Activated CD8-positive, alpha-beta memory T cell treated with anti-CD3 and anti-CD28 coated beads, Interleukin-2, amount 50 U/mL, for 24 hours (primary cell): ENCODE measurements around the gene GPR157.
"Not testable (repeated sequence)": the region's sequence is repeated elsewhere in the genome, so short reads cannot be mapped to it uniquely, and the experiment has no call there.

ENCODE experiments used
- DNase-seq: peaks from one replicate; pipeline ENCODE4 v3.0.0-alpha.2; 2020; ENCODE audit errors: extremely low read depth

GPR157 gene

DNA sequence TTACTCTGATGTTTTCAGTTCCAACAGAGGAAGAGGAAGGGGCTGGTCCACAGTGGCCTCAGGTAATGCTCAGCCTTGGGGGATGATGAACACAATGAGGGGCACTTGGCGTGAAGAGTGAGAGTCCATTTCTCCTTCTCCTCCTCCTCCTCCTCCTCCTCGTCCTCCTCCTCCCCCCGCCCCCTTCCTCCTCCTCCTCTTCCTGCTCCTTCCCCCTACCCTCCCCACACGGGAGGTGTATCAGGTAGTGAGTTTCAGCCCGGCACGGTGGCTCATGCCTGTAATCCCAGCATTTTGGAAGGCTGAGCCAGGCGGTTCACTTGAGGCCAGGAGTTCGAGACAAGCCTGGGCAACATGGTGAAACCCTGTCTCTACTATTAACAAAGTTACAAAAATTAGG is 17.3 kb upstream of the GPR157 start:
- DNase-seq = no peak

DNA sequence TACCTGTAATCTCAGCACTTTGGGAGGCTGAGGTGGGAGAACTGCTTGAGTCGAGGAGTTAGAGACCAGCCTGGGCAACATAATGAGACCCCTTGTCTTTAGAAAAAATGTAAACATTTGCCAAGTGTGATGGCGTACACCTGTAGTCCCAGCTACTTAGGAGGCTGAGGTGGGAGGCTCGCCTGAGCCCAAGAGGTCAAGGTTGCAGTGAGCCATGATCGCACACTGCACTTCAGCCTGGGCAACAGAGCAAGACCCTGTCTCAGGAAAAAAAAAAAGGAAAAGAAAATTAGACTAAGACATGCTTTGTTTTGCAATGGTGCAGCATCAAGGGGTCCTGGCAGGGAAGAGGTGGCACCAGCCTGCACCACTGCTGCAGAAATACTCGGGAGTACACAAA is 16.8 kb upstream of the GPR157 start:
- no peak for DNase-seq

DNA sequence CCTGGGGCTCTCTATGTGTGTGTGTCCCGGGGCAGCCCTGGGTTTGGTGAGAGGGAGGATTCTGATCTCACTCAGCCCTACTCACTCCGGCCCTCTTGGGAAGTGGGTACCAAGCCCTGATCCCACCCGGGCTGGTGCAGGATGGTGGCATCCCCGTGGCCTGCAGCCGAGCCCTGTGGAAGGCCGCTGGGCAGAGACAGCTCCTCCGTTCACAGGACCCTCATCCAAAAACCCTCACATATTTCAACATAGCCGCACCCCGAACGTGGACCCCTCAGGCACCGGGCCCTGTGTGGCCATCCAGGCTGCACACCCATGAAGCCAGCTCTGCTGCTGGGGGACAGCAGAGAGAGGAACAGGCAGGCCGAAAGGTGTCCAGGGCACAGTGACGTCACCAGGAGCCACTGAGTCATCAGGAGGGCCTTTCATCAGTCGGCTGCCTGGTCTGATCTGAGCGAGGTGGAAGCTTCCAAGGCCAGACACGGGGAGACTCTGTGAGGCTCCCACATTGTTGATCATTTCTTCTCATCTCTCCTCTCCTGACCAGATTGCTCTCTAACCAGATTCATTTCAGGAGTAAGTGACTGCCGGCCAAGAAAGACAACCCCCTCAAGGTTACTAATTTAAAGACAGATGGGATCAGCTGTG is 16.2 kb upstream of the GPR157 start:
- DNase-seq = no peak

DNA sequence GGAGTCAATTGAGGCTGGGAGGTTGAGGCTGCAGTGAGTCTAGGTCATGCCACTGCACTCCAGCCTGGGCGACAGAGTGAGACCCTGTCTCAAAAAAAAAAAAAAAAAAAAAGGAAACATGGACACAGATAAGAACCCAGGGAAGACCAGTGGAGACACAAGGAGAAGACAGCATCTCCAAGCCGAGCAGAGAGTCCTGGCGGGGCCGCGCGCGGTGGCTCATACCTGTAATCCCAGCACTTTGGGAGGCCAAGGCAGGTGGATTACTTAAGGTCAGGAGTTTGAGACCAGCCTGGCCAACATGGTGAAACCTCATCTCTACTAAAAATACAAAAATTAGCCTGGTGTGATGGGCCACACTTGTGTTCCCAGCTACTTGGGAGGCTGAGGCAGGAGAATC is 15.6 kb upstream of the GPR157 start:
- not testable (repeated sequence) for DNase-seq

DNA sequence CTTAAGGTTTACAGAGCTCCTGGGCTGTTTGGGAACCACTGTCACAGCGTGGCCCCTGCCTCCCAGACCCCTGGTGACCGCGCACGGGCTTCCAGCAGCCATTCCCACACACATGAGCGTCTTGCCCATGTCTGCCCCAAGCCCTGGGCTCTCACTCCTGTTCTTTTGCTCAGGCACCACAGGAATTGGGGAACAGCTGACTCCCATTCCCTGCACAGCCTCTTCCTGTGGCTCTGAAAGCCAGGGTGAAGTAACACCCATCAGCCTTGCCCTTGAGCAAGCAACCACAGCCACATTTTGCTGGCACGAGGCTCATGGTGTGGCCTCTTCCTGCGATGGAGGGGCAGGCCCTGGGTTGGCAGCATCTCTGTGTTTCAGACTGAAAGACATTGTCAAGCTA is 14.3 kb upstream of the GPR157 start:
- no peak for DNase-seq

DNA sequence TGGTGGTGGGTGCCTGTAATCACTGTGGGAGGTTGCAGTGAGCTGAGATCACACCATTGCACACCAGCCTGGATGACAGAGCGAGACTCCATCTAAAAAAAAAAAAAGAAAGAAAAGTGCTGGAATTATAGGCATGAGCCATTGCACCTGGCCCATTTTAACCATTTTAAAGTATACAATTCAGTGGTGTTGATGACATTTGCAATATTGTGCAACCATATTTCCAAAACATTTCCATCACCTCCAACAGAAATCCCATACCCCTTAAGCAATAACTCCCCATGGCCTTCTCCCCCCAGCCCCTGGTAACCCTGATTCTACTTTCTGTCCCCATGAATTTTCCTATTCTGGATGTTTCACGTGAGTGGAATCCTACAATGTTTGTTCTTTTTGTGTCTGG is 11.0 kb upstream of the GPR157 start:
- no peak for DNase-seq

DNA sequence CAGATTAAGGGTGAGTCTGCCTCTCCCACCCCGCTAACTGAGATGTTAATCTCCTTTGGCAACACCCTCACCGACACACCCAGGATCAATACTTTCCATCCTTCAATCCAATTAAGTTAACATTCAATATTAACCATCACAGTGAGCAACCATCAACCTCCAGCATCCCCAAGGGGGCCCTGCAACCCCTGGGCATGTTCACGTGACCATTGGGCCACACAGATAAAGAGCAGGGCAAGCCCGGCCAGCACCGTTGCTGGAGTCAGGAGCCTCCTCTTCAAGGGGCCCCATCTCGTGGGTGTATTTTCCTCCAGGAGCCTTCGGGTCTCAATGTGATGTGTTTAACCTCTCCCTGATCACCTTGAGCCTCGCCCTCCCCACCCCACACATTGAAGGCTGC is 8.0 kb upstream of the GPR157 start:
- DNase-seq = no peak

DNA sequence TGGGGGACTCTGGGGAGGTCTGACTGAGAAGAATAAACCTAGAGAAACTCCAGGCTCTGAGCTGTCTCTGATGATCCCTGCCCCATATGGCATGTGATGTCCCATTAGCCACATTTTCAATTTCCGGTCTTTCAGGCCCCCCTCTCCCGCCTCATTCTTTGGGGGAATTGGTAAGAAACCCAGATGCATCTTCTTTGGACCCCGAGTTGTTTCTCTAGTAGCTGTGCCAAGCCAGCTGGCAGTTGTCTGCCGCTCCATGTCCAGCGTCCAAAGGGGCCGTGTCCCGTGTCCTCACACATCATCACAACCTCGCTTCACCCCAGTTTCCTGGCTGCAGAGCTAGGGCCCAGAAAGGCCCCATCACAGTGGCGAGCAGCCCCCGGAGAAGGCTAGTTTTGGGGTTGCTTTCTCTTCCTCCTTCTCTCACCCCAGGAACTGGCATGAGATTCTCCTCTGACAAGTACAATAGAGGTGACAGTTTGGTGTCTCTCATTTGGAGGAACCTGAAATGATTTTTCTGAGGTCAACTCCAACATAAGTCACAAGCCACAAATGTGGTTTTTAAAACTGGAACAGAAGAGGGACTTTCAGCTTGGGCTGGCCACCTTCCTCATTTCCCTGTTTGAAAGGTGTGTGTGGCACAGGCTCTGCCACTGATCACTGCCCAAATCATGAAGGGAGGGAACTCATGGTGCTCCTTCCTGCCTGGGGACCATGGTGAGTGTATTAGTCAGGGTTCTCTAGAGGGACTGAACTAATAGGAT is 6.4 kb upstream of the GPR157 start:
- no peak for DNase-seq

DNA sequence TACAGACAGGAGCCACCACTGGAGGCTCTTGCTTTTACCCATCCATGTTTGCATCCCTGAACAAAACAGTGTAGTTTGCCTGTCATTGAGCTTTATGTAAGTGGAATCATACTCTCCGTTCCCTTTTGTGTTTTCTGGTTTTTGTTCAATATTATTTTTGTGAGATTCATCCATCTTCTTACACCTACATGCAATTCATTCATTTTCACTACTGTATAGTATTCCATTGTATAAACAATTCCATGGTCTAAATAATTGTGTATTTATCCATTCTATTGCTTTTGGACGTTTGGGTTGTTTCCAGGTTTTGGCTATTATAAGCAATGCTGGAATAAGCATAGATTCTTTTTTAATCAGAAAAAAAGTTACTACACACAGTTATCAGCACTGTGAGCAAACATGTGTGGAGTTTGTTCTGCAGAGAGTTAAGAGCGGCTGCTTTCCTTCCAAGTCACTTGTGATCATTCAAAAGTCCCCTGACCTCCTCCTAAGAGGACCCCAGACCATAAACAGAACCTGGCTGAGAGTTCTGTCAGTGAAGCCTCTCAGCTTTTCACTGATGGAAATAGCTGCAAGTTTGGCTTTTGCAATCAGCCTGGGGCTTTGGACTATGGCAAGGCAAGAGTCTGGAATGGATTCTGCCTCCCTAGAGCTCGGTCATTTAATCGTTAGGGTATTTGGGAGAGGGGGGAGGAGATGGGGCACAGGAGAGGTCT is 5.1 kb upstream of the GPR157 start:
- DNase-seq = no peak

DNA sequence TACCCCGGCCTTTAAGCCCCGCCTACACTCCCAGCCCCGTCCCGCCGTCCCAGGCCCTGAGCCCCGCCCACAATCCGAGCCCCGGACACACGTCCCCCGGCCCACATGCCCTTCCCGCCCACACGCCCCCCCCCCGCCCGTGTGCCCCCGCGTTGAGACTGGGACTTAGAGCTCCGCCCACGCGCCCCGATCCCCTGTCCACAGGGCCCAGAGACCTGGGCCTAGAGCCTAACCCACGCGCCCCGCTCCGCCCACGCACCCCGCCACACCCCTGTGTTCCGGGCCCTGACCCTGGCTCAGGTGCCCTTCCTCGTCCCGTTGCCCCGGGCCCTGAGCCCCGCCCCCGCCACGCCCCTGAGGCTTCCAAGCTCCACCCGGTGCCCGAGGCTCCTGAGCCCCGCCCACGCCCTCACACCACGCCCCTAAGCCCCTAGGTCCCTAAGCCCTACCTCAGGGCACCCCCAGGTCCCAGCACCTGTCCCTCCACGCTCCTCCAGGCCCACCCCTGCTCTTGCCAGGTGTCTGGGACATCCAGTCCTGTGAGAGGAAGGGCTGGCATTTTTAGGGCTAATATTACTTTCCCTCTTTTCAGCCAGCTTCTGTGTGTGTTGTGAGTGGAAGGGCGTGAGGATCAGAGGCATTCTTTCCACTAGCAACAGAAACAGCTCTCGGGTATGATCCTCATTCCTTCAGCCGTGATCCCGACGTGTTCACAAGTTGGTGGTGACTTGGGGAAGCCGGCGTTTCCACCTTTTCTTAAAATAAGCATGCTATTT is 552 bp upstream of the GPR157 start:
- DNase-seq = peak; percentile 49

DNA sequence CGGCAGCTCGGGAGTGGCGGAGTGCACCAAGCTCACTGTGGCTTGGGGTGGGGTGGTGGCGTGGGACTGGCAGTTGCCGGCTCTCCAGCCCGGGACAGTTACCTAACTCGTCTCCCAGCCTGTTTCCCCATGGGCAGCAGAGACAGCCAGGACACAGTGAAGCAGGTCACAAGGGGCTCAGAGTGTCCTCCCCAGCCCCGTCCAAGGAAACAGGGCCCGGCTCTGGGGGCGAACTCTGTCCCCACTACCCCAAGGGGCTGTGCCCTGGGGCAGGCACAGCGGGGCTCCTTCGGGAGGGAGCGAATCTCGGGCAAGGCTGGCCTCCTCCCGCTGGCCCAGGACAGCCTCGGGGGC is 759 bp downstream of the GPR157 start:
- no peak for DNase-seq

DNA sequence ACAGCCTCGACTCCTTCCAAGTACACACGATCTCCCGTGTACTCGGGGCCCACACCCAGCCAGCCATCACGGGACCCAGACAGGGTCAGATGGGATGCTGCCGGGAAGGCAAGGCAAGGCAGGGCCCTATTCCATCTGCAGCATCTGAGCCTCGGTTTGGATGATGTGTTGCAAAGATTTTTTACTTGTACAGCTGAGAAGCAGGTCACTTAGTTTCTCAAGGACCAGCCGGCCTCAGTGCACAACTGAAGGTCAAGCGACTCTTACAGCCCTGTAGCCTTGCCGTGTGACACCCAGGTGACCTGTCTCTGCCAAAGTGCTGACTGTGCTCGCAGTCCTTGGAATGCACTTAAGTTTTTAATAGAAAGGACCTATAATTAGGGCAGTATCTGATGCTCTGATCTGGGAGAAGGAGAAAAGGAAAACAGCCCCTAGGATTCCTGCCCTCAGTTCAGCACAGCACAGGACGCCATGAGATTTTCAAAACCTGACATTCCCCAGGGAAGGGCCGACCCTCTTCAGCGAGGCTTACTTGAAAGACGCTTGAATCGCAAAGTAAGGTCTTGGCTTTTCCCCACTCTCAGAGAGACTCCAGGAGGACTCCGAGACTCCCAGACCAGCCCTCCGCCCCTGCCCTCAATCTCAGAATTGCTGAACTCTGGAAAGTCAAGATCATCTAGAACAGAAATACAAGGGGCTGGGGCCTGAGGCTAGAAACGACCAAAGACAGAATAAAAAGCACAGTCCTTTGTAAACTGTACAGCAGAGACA is 1.3 kb downstream of the GPR157 start:
- DNase-seq = no peak

DNA sequence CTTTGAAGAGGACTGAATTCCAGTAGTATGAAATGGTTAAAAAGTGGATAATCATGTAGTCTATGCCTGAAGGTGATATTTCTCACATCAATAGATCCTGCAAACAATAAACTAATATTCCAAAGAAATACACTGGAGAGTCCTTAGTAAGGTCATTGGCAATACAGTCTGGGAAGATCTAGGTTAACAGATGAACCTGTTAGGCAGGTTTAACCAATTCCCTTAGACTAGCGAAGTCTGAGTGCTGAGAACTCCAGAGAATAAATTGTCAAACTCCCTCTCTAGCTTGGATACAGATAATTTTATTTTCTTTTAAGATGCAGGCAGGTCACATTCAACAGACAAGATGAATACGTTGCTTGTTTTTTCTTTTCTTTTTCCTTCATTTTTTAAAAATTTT is 2.4 kb downstream of the GPR157 start:
- no peak for DNase-seq

DNA sequence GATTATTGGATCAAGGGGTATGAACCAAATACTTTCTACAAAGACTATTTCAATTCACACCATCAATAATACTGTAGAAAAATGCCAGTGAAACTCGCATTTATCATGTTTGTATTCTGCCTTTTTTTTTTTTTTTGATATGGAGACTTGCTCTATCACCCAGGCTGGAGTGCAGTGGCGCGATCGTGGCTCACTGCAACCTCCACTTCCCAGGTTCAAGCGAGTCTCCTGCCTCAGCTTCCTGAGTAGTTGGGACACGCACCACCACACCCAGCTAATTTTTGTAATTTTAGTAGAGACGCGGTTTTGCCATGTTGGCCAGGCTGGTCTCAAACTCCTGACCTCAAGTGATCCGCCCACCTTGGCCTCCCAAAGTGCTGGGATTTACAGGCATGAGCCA is 3.1 kb downstream of the GPR157 start:
- not testable (repeated sequence) for DNase-seq

DNA sequence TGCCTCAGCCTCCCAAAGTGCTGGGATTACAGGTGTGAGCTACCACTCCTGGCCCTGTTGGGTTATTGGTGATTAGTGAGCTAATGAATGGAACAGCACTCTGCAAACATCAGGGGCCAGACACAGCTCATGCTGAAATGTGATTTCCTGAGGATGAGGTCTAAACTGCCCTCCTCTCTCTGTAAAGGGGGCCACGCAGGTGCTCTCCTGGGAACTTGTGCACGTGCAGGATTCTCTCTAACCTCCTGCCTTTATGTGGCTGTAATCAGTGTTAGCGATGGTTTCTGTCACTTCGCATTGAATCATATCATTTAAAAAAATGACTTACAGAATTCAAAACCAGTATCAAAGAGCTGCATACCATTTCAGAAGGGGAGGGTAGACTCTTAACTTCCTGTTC is 3.6 kb downstream of the GPR157 start:
- no peak for DNase-seq

DNA sequence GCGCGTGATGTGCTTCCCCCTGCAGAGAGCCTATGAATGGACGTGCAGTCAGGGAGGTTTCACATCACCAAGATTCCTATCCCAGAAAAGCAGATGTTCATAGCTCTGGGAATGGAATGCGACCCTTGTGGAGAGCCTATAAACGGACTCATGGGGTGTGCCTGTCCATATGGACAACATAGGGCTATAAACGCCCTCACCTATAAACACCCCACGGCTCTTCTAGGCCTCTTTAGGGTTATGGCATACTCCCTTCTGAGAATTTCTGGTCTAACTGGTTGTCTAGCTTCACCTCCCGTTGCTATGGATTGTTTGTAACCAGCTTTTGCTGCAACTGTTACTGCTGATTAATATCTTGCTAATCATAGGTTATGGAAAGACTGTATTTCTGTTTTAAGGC is 4.5 kb downstream of the GPR157 start:
- DNase-seq = not testable (repeated sequence)

DNA sequence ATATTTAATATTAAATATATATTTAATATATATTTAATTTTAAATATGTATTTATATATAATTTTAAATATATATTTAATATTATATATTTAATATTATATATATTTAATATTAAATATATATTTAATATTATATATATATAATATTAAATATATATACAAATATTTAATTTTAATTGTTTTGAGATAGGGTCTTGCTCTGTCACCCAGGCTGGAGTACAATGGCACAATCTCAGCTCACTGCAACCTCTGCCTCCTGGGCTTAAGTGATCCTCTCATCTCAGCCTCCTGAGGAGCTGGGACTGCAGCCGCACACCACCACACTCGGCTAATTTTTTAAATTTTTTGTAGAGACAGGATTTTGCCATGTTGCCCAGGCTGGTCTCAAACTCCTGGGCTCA is 5.2 kb downstream of the GPR157 start:
- DNase-seq = not testable (repeated sequence)

DNA sequence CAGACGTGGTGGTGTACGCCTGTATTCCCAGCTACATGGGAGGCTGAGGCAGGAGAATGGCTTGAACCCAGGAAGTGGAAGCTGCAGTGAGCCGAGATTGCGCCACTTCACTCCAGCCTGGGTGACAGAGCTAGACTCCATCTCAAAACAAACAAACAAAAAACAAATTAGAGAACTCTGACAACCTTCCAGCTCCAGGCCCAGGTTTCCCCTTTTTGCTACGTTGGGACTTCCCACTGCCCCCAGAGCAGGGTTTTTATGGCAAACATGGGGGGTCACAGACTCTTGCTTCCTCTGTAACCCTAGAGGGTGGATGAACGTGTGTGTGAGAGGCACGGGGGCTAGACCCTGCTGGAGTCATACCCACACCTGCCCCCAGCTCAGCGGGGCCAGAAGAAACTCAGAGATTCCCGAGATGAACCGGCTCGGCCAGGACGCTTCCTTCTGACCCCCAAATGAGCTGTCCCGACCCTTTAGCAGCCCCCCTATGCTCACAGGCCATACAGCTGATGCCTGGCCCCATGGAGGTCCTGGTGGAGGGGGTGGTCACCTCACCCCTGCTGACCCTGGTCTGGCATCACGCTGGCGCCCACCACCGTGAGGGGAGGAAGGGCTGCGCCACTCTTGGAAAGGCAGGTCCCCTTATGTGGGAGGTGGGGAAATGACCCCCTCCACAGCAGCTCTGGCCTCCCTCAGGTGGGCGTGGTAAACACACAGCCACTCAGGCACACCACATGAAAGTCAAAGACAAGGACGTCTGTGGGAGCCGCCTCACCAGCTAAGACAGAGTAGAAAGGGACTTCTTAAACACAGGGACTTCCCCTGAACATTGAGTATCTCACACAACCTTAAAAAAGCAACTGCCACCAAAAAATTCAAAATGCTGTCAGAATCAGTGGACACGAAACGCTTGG is 7.1 kb downstream of the GPR157 start:
- no peak for DNase-seq

DNA sequence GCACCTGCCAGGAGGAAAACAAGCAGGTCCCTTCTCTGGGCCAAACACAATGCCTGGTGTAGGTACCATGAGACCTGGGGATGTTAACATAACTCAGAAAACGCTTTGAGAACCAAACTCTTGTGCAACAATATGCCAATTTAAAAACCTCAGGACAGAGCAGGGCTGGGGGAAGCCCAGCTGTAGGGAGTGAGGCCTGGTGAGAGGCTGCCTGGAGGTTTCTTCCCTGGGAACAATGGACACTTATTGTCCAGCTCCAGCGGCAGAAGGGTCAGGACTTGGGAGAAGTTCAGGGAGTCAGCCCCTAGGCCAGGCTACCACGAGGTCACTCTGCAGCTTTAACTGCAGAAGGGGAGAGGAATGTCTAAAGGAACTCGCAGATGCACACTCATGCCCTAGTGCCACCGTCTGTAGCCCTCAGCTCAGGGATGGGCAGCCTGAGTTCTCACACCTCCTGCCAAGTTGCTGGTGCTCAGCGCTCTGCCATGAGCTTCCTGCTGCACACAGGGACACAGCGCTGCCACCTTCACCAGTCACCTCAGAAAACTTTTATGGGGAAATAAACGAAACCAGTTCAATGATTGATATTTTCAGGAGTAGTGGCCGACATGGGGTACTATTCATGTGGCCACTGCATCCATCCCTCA is 8.5 kb downstream of the GPR157 start:
- DNase-seq = no peak

DNA sequence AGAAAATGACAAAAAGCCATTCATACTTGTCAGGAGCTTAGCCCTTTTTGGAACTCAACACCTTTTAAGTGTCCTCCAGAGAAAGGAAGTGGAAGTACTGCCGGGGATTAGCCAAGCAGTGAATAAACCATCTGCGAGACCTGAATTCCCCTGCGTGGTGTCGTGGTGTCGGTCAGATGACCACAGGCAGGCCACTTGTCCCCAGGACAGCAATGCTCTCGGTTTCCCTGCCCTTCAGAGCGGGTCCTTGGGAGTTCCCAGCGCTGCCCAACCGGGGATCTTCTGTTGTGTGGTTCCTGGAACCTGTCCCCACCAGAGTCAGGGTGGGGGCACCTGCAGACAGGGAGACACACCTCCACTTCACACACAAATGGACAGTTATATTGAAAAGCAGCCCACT is 9.2 kb downstream of the GPR157 start:
- DNase-seq = no peak
